ENCODE results near the gene SLC9A7.

The SLC9A7 gene

GRCh38 chrX:46597771-46598170, 161.1 kb downstream of the SLC9A7 start:
- no peak for DNase-seq

DNA sequence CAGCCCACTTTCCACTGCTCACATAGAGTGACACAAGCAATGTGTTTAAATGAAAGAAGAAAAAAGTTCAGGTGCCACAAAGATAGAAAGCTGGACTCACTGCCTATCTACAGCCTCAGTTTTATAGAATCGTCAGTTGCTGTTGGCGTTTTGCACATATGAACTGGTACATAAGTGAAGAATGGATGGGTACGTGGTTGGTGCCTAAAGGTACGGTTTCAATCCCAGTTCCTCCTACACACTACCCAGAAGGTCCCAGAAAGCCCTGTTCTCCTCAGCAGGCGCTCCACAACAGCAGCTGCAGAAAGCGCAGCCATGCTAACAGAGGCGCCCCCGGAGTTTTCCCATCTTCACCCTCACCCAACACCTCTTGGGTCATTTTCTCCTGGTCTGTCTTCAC, 161.7 kb downstream of the SLC9A7 start:
- DNase-seq, result no peak

- no peak for DNase-seq
Measured at GRCh38 chrX:46595084-46595483, 163.8 kb downstream of the SLC9A7 start.

GRCh38 chrX:46589977-46590723, 168.8 kb downstream of the SLC9A7 start:
- no peak for DNase-seq

DNA sequence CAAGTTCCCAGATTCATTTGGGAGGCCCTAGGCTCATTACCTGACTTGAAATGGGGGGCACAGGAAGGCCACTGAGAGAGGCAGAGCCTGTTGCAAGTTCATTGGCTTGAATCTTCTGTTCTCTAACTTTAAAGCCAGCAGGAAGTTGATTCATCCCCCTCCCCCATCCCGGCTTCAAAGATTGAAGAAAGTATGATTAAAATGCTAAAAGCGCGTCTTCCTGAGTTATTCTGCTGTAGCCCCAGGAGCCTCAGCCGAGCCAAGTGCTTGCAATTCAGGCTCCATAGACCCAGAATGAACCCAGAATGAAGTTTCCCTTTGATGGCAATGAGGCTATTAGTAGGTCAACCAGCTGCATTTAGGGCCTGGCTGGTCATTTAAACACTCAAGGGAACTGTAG, 170.7 kb downstream of the SLC9A7 start:
- no peak for DNase-seq

DNA sequence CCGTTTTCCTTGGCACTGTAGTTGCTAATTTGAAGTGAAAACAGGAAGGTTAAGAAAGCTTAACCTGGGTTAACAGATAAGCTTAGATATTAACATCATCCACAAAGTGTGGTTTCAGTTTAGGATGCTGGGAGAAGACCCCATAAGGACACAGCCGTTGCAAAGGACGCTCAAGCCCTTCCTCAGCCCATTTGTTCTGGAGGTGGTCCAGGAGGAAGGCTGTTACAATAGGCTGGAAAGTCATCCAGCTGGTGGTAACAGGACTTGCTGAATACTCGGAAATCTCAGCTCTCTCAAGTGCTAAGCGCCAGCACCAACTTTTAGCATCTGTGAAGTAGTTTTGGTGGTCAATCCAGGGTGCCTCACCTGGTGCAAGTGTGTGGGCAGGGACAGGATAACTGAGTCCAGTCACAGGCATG, 171.2 kb downstream of the SLC9A7 start:
- DNase-seq, result no peak

DNA sequence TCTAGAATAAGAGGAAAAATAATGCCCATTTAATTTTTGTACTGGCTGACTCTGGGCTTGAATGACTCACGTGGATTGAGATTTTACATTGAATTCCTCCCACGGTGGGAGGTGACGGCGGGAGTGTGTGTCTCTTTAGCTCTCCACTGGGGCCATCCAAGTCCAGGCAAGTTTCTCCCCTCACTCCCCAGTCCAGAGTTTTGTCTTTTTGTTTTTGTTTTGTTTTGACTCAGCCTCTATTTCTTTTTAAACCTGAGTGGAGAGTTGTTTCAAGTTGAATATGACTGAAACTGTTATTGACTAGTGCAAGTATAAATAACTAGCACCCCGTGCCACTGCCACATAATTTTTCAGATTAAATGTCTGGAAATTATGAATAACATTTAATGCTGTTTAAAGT, 171.8 kb downstream of the SLC9A7 start:
- DNase-seq, result no peak

- no peak for DNase-seq
Measured at GRCh38 chrX:46584736-46585135, 174.2 kb downstream of the SLC9A7 start.

DNA sequence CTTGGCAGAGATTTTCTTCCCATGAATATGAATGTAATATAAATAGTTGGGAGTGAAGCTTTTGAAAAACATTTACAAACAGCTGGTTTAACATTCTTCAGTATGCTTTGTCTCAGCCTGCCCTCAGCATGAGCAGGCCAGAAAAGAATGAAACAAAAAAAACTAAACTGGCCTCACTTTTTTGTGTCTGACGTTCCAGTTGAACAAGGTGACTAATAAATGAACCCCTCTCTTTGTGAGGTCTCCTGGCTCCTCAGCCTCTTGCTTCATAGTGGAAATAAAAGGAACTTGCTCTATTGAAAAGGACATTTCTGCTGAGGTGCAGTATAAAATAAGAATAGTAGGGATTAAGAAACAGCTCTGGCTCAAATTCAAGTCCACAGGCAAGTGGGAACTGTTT, 176.0 kb downstream of the SLC9A7 start:
- DNase-seq, result no peak

GRCh38 chrX:46582325-46582724, 176.6 kb downstream of the SLC9A7 start:
- no peak for DNase-seq

- DNase-seq, result no peak
Measured at GRCh38 chrX:46580613-46581012, 178.3 kb downstream of the SLC9A7 start.

DNA sequence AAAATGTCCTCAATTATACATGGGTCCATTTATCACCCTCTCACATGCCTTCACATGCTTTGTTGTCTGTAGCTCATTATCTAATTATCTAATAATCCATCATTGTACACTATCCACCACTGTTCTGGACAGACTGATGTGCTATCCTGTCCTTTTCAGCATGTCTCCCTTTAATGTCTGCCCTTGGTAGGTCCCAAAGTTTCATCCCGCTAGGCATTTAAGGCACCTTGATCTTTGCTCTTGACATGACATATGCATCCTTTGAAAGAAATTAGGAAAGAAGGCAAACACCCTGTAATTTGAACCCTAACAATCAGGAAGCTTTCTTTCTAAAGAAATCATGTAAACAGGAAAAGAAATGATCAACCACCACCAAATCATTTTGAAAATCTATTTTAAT, 179.7 kb downstream of the SLC9A7 start:
- no peak for DNase-seq

DNA sequence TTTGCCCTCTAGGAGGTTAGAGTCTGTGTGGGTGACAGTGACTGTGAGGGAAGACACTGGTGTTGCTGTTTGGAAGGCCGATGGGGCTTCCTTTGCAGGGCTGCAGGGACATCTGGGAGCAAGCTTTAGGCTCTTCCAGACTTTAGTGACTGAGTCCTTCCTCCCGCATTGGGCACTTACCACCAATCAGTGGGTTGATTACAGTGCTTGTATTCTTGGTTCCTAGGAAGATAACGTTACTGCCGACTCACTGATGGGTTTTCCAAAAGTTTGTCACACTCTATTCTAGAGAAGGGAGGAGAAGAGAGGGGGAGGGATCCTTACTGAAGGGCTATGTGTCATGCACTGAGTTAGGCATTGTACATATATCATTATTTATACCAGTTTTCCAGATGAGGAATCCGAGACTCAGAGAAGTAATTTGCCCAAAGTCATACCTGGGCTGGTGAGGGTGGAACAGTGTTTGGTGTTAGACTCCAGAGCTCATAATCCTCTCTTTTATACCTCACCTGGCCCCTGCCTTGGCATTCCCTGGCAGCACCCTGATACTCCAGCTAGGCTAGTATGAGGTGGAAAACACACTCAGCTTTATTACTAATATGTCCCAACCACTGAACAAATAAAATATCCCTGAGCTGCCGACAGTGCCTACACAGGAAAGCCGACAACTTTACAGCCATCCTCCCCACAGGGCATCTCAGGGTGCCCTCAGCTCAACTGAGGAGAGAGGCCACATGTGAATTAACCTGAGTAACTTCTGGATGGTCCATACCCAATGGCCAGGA, 181.5 kb downstream of the SLC9A7 start:
- peak; percentile 22 for DNase-seq

DNA sequence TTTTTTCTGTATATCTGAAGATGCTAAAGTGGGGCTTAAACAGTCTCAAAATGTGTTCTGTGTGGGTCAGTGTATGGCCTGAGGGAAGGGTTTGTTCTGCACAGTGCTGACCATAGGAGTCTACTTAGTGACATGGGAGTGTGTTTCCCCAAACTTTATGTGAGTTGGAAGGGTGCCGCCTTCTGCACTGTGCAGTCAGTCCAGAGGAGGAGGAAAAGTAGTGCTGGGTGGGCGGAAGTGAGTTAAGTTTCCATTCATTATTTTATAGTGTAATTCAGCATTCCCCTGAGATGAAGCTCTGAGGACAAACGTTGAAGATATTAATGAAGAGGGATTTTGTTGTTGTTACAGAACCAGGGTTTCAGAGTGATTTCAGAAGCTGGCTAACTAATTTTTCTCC, 182.5 kb downstream of the SLC9A7 start:
- no peak for DNase-seq

DNA sequence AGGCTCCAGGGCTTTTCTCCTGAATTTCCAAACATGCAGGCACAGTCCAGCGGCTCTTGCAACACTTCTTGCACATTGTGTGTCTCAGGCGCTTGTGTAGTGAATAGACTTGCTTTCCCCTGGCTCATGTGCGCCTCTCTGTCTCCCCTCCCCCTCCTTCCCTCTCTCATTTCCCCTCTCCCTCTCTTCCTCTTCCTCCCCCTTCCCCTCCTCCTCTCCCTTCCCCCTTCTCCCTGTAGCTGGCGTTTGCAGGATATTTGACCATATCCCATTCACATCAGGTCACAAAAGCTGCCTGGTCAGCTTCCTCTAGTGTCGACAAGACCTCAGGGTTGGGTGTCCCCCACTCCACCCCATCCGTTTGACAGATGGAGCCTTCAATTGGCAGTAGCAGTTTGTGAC, 182.9 kb downstream of the SLC9A7 start:
- DNase-seq, result peak; percentile 32

- DNase-seq, result no peak
Measured at GRCh38 chrX:46575586-46575985, 183.3 kb downstream of the SLC9A7 start.

- no peak for DNase-seq
Measured at GRCh38 chrX:46574774-46575381, 184.0 kb downstream of the SLC9A7 start.

GRCh38 chrX:46573892-46574773, 184.8 kb downstream of the SLC9A7 start:
- peak; percentile 64 for DNase-seq

GRCh38 chrX:46573331-46573891, 185.5 kb downstream of the SLC9A7 start, which contains the start of gene CHST7:
Gene CHST7 (plus strand): TSS chrX:46573765. CDS start chrX:46573932, 167 bp downstream.
- peak; percentile 88 for DNase-seq

DNA sequence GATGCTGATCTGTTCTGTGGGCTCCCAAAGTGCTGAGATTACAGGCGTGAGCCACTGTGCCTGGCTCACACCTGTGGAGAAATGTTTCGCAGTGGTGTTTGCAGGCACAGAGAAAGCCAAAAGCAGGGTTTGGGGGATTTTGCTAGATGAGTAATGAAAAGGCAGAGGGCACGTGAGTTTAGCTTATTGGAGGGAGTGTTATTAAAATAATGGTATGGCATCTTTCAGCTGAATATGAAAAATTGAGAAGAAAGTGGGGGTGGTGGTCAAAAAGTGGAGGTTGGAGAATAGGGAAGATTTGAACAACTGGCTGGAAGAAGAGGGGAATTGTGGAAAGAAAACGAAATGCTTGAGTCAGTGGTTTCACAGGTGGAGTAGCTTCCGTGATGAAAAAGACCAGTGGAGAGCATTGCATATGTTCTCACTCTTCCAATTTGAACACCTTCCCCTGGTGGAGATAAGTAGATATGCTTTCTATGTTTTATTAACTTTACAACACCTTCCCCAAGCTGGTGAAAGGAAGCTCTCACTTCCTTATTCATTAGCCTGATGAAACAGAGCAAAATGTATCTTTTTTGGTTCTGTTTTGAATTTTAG, 186.5 kb downstream of the SLC9A7 start:
- peak; percentile 25 for DNase-seq

- DNase-seq, result peak; percentile 50
Measured at GRCh38 chrX:46571423-46572339, 187.2 kb downstream of the SLC9A7 start.
